SK-N-SH treated with all-trans-retinoic acid at 6 μM for 48 hours (cell line): ENCODE results near the gene CDKN2D.

Experiments used
- ARNTL ChIP-seq: fragments of 450-650 bp; formaldehyde crosslinking; IDR thresholded peaks from 2 replicates; pipeline ENCODE4 v1.5.0; 2020; ENCODE audit warnings: low read depth, mild to moderate bottlenecking, moderate library complexity, borderline replicate concordance
- ESRRG ChIP-seq: fragments of 250-450 bp; sonication (Bioruptor Pico); IDR thresholded peaks from 2 replicates; pipeline ENCODE4 v1.6.1; 2021; ENCODE audit warnings: mild to moderate bottlenecking
- GLIS3 ChIP-seq: fragments of 250-450 bp; sonication (Bioruptor Pico); IDR thresholded peaks from 2 replicates; pipeline ENCODE4 v1.5.0; 2020; ENCODE audit warnings: mild to moderate bottlenecking, moderate library complexity
- PATZ1 ChIP-seq: fragments of 250-450 bp; sonication (Bioruptor Pico); IDR thresholded peaks from 2 replicates; pipeline ENCODE4 v1.8.0; 2020; ENCODE audit warnings: mild to moderate bottlenecking, moderate library complexity, borderline replicate concordance
- PPARA ChIP-seq: fragments of 250-450 bp; sonication (Bioruptor Pico); IDR thresholded peaks from 2 replicates; pipeline ENCODE4 v1.5.0; 2020; ENCODE audit warnings: mild to moderate bottlenecking, borderline replicate concordance
- ZC3H10 ChIP-seq: fragments of 250-450 bp; sonication (Bioruptor Pico); IDR thresholded peaks from 2 replicates; pipeline ENCODE4 v1.5.1; 2021; ENCODE audit warnings: mild to moderate bottlenecking, moderate library complexity
- ZFP3 ChIP-seq: fragments of 250-450 bp; sonication (Bioruptor Pico); IDR thresholded peaks from 2 replicates; pipeline ENCODE4 v1.5.0; 2020; ENCODE audit warnings: mild to moderate bottlenecking, moderate library complexity
- TF ChIP-seq, protein P1 (sequence below): fragments of 250-450 bp; sonication (Bioruptor Pico); IDR thresholded peaks from 2 replicates; pipeline ENCODE4 v1.8.0; 2021; ENCODE audit warnings: low read depth, mild to moderate bottlenecking, moderate library complexity, borderline replicate concordance
- TF ChIP-seq, protein P2 (sequence below): fragments of 250-450 bp; sonication (Bioruptor Pico); IDR thresholded peaks from 2 replicates; pipeline ENCODE4 v1.5.1; 2021; ENCODE audit warnings: mild to moderate bottlenecking, moderate library complexity

DNA sequence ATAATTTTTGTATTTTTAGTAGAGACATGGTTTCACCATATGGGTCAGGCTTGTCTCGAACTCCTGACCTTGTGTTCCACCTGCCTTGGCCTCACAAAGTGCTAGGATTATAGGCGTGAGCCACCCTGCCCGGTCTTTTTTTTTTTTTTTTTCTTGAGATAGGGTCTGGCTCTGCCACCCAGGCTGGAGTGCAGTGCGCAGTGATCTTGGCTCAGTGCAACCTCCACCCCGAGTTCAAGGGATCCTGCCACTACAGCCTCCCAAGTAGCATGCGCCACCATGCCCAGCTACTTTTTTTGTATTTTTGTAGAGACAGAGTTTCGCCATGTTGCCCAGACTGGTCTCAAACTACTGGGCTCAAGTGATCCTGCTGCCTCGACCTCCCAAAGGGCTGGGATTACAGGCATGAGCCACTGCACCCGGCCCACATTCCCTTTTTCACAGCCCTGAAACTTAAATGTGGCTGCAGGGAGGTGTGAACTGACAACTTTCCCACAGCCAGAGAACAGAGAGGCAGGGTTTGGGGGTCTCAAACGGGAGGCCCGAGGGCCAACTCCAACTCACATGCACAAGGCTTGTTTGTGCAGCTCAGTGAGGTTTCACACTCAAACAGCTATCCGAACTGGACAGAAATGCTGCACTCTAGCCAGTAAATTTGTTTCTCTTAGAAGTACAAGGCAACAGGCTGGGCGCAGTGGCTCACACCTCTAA lies 47.2 kb downstream of the CDKN2D start:
- TF ChIP-seq PATZ1 (CRISPR knock-in tag) (no peak), ZC3H10 (CRISPR knock-in tag) (no peak), ESRRG (CRISPR knock-in tag) (no peak), ARNTL (CRISPR knock-in tag) (no peak), ZFP3 (CRISPR knock-in tag) (no peak), GLIS3 (CRISPR knock-in tag) (no peak), PPARA (CRISPR knock-in tag) (no peak)
- TF ChIP-seq, protein P1, sequence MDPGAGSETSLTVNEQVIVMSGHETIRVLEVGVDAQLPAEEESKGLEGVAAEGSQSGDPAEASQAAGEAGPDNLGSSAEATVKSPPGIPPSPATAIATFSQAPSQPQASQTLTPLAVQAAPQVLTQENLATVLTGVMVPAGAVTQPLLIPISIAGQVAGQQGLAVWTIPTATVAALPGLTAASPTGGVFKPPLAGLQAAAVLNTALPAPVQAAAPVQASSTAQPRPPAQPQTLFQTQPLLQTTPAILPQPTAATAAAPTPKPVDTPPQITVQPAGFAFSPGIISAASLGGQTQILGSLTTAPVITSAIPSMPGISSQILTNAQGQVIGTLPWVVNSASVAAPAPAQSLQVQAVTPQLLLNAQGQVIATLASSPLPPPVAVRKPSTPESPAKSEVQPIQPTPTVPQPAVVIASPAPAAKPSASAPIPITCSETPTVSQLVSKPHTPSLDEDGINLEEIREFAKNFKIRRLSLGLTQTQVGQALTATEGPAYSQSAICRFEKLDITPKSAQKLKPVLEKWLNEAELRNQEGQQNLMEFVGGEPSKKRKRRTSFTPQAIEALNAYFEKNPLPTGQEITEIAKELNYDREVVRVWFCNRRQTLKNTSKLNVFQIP (CRISPR knock-in tag) = no peak
- TF ChIP-seq, protein P2, sequence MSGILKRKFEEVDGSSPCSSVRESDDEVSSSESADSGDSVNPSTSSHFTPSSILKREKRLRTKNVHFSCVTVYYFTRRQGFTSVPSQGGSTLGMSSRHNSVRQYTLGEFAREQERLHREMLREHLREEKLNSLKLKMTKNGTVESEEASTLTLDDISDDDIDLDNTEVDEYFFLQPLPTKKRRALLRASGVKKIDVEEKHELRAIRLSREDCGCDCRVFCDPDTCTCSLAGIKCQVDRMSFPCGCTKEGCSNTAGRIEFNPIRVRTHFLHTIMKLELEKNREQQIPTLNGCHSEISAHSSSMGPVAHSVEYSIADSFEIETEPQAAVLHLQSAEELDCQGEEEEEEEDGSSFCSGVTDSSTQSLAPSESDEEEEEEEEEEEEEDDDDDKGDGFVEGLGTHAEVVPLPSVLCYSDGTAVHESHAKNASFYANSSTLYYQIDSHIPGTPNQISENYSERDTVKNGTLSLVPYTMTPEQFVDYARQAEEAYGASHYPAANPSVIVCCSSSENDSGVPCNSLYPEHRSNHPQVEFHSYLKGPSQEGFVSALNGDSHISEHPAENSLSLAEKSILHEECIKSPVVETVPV = no peak
